Measurements from ENCODE around the gene PNPLA5. TPM values are rescaled to one million over a fixed set of nuclear protein-coding genes. Genes with fewer than 3 reads are reported as not detected.

Gene PNPLA5
- total and polyA plus RNA-seq, 2 of the 13 experiments (the other 11 are each of a cell fraction or from before 2014, with no cell fraction given): not detected

DNA sequence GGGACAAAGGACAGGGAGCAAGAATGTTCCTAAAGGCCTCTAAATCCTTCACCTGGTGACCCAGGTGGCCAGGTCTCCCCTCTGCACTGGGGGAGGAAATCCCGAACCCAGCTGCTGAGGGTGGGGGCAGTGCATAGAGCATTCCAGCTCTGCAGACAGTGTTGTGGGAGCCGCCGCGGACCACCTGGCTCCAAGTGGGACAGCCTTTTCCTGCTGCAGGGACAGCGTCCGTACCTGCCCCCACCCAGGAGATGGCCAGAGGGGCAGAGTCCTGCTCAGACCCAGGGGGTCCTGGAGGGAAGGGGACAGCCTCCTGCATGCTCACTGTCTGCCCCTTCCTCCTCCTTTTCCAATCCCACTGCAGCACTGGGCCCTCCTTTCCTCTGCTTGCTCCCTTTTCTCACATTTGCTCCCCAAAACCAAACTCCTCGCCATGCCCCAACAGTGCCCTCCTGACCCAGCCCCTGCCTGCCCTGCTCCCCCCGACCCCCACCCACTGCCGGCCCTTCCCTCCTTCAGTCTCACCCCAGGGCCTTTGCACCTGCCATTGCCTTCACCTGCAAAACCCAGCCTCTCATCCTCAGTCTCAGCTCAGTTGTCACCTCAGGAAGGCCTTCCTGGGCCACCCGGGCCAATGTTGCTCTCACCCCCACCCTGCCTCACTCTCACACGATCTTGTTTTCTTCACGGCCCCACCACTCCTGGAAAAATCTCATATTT is 12.8 kb downstream of the PNPLA5 start (continued):
- TF ChIP-seq ETV6 (CRISPR knock-in tag; conservative IDR thresholded peaks at IDR 0.05) (no peak), ZKSCAN5 (CRISPR knock-in tag; IDR thresholded peaks at IDR 0.05) (no peak), JUN (CRISPR knock-in tag; IDR thresholded peaks at IDR 0.05) (no peak), ZNF205 (CRISPR knock-in tag; IDR thresholded peaks at IDR 0.05) (no peak), PRMT3 (CRISPR knock-in tag; IDR thresholded peaks at IDR 0.05; ENCODE audit: borderline replicate concordance, low read depth) (no peak), ZNF501 (CRISPR knock-in tag; IDR thresholded peaks at IDR 0.05) (no peak), BRCA1 (CRISPR knock-in tag; IDR thresholded peaks at IDR 0.05) (no peak)
- TF ChIP-seq, protein P1, sequence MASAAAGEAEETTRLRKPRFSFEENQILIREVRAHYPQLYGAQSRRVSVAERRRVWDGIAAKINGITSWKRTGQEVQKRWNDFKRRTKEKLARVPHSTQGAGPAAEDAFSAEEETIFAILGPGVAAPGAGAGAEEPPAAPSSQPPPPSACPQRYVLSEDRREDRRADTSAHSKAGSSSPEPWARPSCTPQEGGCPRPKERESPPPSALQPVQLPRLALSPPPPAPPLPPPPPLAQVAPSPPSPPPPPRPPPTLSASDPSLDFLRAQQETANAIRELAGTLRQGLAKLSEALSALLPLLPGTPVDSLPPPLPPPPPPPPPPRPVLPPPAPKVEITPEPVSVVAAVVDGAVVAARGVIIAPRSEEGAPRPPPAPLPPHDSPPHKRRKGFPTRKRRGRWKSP (CRISPR knock-in tag; IDR thresholded peaks at IDR 0.05): no peak

DNA sequence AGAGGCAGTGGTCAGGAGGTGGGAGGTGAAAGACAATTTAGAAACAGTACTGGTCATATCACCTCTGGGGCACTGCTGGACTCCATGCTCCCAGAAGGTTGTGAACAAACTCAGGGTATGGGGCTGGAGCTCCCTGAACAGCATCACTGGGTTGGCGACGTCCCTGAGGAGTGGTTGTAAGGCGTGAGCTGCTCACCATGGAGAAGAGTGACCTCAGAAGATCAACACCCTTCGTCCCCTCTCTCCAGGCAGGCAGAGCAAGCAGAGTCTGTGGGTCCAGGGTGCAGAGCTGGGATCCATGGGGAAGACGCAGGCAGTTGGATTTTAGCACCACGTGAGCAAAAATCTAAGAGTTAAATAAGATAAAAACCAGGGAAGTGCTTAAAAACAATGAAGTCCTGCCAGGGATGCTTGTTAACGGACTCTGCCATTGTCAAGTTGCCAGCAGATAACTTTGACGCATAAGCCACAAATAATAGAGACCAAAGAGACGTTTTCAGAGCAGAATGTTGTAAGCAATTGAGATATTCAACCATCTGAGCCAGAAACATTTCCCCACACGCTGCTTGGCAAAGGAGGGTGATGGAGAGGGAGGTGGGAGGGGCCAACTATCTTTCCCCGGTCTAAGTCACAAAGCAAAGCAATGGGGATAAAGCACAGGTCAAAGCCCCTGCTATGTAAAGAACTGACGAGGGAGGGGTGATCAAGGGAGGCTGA is 13.6 kb downstream of the PNPLA5 start:
- Histone ChIP-seq H3K27me3 (ENCODE audit: control insufficient read depth in 1 of 2, insufficient read depth in 2 of 2, low read length in 2 of 2) (peaks cover 0 to 3% of the 10 kb centered on the region in 2 experiments; a peak in 3 of 5 replicates), H3K36me3 (replicated peaks in 1 of 2; ENCODE audit: control insufficient read depth in 1 of 2, insufficient read depth in 2 of 2, low read length in 2 of 2) (no peaks in the 10 kb centered on the region), H3K4me2 (ENCODE audit: low read depth, low read length) (no peak overlapping the region), H3K9ac (ENCODE audit: insufficient read depth, low read depth, low read length) (no peak overlapping the region), H2AFZ (ENCODE audit: low read length) (no peak overlapping the region), H3K9me3 (ENCODE audit: low read length) (no peaks in the 10 kb centered on the region), H4K20me1 (ENCODE audit: insufficient read depth, low read length) (no peaks in the 10 kb centered on the region), H3K4me1 (ENCODE audit: insufficient read depth, low read length) (no peaks in the 10 kb centered on the region), H3K27ac (ENCODE audit: extremely low read length, insufficient read depth, low read length) (no peak overlapping the region), H3K4me3 (replicated peaks in 1 of 3; ENCODE audit: insufficient read depth in 1 of 3, low read depth in 2 of 3, low read length in 3 of 3) (no peak overlapping the region), H3K79me2 (ENCODE audit: insufficient read depth, low read length) (no peaks in the 10 kb centered on the region)
- ATAC-seq: no peak
- ChIA-PET POLR2A (no interaction called here), CTCF (ENCODE audit: low intra/inter-chr PET ratio, low total read pairs) (no interaction called here)
- BruUV-seq (replicated peaks): no TSS peak
- 2% methylated on average over 9 of the region's 12 CpGs for WGBS (ENCODE audit: low lambda C conversion rate)
- in situ Hi-C loops (cut with HindIII; ENCODE audit: extremely low pct_ligation_motif_present, low pct_unique_long_range_greater_than_20kb) (loop anchor here (25.0 kb wide), 1 partner anchor 759 kb away; no protein-coding TSS in a partner anchor), intact Hi-C loops (cut with micrococcal nuclease; ENCODE audit: unreplicated experiment) (no loop called here)
- TF ChIP-seq ZNF292 (CRISPR knock-in tag; IDR thresholded peaks at IDR 0.05; ENCODE audit: borderline replicate concordance, low read depth) (no peak), ZFP62 (CRISPR knock-in tag; IDR thresholded peaks at IDR 0.05) (no peak), ZNF747 (CRISPR knock-in tag; IDR thresholded peaks at IDR 0.05; ENCODE audit: borderline replicate concordance) (no peak), TCF7L2 (IDR thresholded peaks at IDR 0.05; ENCODE audit: low read depth, low read length) (no peak), GLI4 (CRISPR knock-in tag; IDR thresholded peaks at IDR 0.05; ENCODE audit: borderline replicate concordance) (no peak)
- TF ChIP-seq, protein P2, sequence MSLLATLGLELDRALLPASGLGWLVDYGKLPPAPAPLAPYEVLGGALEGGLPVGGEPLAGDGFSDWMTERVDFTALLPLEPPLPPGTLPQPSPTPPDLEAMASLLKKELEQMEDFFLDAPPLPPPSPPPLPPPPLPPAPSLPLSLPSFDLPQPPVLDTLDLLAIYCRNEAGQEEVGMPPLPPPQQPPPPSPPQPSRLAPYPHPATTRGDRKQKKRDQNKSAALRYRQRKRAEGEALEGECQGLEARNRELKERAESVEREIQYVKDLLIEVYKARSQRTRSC (CRISPR knock-in tag; IDR thresholded peaks at IDR 0.05; ENCODE audit: low read depth): no peak
- TF ChIP-seq, protein P3, sequence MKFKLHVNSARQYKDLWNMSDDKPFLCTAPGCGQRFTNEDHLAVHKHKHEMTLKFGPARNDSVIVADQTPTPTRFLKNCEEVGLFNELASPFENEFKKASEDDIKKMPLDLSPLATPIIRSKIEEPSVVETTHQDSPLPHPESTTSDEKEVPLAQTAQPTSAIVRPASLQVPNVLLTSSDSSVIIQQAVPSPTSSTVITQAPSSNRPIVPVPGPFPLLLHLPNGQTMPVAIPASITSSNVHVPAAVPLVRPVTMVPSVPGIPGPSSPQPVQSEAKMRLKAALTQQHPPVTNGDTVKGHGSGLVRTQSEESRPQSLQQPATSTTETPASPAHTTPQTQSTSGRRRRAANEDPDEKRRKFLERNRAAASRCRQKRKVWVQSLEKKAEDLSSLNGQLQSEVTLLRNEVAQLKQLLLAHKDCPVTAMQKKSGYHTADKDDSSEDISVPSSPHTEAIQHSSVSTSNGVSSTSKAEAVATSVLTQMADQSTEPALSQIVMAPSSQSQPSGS (CRISPR knock-in tag; IDR thresholded peaks at IDR 0.05): no peak
- FAIRE-seq: no peak
- DNase-seq (ENCODE audit: low spot score): no peak

Data from HepG2 (cell line).